T follicular helper cell (primary cell): Measurements from ENCODE around the gene BTBD16.

Experiments used
- DNase-seq: peaks from one replicate; pipeline ENCODE4 v3.0.0-alpha.2; 2020; ENCODE audit warnings: low read depth

Gene BTBD16

GRCh38 chr10:122373721-122374120 is 102.6 kb downstream of the BTBD16 start:
- no peak for DNase-seq

- DNase-seq = peak; percentile 91
These were observed 103.3 kb downstream of the BTBD16 start, which contains the start of gene PLEKHA1 for GRCh38 chr10:122374237-122374858. TSS of gene PLEKHA1 (plus strand) at chr10:122374708. CDS start at chr10:122393201, 18,493 bp downstream.

- DNase-seq = peak; percentile 62
These were observed 104.0 kb downstream of the BTBD16 start for GRCh38 chr10:122374859-122375678.

- no peak for DNase-seq
These were observed 104.6 kb downstream of the BTBD16 start for GRCh38 chr10:122375679-122376160.

DNA sequence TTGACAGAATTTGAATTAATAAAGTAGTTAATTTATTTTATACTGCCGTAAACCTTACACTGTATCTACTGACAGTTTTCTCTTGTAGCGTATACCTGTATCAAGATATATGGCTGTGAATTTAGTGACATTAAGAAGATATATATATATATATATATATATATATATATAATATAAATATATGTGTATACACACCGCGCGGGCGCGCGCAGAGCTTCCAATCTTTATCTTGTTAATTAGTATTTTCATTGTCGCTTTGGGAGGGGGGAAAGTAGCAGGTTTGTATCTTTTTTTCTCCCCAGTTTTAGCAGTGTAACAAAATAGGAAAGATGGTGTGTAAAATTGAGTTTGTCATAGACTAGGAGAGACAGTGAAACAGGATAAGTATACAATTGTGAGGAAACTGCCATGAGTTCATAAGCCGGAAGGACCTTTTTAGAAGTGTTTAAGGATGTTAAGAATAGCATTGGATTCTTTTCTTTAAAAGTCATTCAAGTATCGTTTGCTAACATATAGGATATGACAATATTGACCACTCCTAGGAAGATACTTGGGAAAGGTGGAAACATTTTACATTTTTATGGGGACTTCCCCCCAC is 105.4 kb downstream of the BTBD16 start:
- DNase-seq = no peak

DNA sequence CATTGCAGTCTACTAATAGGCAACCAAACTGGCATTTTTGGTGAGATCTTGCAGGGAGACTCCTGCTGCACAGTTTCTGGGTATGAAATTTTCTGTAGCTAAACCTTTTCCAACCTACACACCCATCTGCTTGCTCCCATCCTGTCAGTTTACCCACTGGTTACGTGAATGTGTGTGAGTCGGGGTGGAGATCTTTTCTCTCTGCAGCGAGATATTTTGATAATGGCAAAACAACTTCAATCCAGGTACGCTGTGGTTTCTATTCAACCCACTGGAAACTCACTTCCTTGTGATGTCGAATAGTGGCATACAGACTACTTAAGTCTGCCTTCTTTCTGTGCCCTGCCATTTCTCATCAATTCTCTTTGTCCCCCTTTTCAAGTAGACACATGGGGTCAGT is 107.9 kb downstream of the BTBD16 start:
- no peak for DNase-seq

DNA sequence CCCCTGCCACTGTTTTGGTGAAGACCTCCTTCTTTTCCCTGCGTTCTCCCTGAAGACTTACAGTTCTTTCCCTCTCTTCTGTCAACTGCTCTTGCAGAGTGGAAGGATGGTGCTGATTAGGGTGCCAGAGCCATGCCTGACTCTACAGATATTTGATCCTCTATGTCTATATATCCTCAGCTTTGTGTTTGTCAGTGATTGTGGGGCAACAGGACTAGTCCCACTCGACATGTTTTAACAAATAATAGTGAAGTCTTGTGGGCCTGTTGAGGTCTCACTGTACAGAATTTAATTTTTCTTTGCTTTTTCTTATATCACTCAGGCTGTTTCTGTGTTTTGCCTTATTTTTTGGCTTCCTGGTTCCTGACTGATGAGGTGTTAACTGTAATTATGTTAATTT is 108.4 kb downstream of the BTBD16 start:
- no peak for DNase-seq

GRCh38 chr10:122380703-122381102 is 109.6 kb downstream of the BTBD16 start:
- DNase-seq = no peak

- no peak for DNase-seq
These were observed 110.6 kb downstream of the BTBD16 start for GRCh38 chr10:122381680-122382079.

GRCh38 chr10:122386514-122386913 is 115.4 kb downstream of the BTBD16 start:
- DNase-seq = no peak

DNA sequence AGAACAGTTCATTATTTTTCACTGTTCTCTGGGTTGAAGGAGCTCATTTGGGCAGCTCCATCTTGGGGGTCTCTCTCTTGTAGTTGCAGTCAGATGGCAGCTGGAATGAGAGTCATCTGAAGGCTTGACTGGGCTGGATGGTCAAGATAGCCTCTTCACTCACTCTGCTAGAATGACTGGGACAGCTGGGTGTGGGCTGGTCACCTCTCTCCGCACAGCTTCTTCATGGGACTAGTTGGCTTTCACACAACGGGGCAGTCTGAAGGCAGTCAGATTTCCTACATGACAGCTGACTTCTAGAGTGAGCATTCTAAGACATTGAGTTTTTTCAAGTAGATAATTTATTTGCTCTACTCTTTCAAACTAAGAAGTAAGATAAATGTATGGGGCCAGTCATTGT is 116.5 kb downstream of the BTBD16 start:
- no peak for DNase-seq
